ENCODE results near the gene MKI67. TPM values are rescaled to one million over a fixed set of nuclear protein-coding genes. Genes with fewer than 3 reads are reported as not detected.

The MKI67 gene
- total RNA-seq, 1 donor: 2.5 TPM

DNA sequence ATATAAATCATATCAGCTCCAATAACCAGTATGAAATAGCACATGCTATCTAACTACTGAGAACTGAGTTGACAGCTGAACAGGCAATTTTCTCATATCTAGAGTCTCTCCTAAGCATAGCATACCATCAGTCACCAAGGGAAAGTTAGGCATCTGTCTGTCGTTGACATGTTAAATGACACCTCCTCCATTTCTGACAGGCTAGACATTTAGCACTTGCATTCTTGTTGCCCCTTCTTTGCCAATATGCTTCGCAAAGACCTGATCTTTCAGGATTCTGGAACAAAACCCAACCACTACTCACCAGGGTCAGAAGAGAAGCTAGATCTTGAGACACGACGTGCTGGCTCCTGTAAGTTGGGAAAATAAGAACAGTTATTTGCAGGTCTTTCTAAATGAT lies 10.0 kb downstream of the MKI67 start:
- H3K9me3 ChIP-seq (ENCODE audit: low read depth, low read length): no peaks in the 10 kb centered on the region
- H4K20me1 ChIP-seq (ENCODE audit: insufficient read depth, low read length): no peaks in the 10 kb centered on the region
- H3K27ac ChIP-seq (ENCODE audit: low read depth, low read length): no peak overlapping the region
- H2AFZ ChIP-seq (ENCODE audit: low read length): no peak overlapping the region
- no peak overlapping the region for H3K4me2 ChIP-seq (ENCODE audit: insufficient read depth, low read length)
- H3K79me2 ChIP-seq (ENCODE audit: insufficient read depth, low read length): peaks cover 36% of the 10 kb centered on the region
- DNase-seq (ENCODE audit: insufficient read length, low spot score, missing footprints): no peak
- TF ChIP-seq, protein P1, sequence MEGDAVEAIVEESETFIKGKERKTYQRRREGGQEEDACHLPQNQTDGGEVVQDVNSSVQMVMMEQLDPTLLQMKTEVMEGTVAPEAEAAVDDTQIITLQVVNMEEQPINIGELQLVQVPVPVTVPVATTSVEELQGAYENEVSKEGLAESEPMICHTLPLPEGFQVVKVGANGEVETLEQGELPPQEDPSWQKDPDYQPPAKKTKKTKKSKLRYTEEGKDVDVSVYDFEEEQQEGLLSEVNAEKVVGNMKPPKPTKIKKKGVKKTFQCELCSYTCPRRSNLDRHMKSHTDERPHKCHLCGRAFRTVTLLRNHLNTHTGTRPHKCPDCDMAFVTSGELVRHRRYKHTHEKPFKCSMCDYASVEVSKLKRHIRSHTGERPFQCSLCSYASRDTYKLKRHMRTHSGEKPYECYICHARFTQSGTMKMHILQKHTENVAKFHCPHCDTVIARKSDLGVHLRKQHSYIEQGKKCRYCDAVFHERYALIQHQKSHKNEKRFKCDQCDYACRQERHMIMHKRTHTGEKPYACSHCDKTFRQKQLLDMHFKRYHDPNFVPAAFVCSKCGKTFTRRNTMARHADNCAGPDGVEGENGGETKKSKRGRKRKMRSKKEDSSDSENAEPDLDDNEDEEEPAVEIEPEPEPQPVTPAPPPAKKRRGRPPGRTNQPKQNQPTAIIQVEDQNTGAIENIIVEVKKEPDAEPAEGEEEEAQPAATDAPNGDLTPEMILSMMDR (IDR thresholded peaks at IDR 0.05; ENCODE audit: extremely low read depth, low read depth, low read length): no peak
- H3K4me3 ChIP-seq (ENCODE audit: insufficient read depth, low read length): no peak overlapping the region
- no peaks in the 10 kb centered on the region for H3K27me3 ChIP-seq (ENCODE audit: insufficient read depth, low read length)
- peaks cover 44% of the 10 kb centered on the region for H3K36me3 ChIP-seq (ENCODE audit: insufficient read depth, low read length)
- H3K4me1 ChIP-seq (ENCODE audit: insufficient read depth, low read length): peaks cover 3% of the 10 kb centered on the region

- peaks cover 52% of the 10 kb centered on the region for H3K36me3 ChIP-seq (ENCODE audit: insufficient read depth, low read length)
Measured at GRCh38 chr10:128115356-128115755, 10.9 kb downstream of the MKI67 start.

GRCh38 chr10:128114901-128115300 lies 11.3 kb downstream of the MKI67 start:
- Histone ChIP-seq H4K20me1 (ENCODE audit: insufficient read depth, low read length) (no peaks in the 10 kb centered on the region), H3K36me3 (ENCODE audit: insufficient read depth, low read length) (peaks cover 56% of the 10 kb centered on the region), H3K27ac (ENCODE audit: low read depth, low read length) (no peak overlapping the region), H2AFZ (ENCODE audit: low read length) (no peak overlapping the region), H3K27me3 (ENCODE audit: insufficient read depth, low read length) (no peaks in the 10 kb centered on the region), H3K4me3 (ENCODE audit: insufficient read depth, low read length) (no peak overlapping the region), H3K4me2 (ENCODE audit: insufficient read depth, low read length) (no peak overlapping the region), H3K9me3 (ENCODE audit: low read depth, low read length) (no peaks in the 10 kb centered on the region), H3K4me1 (ENCODE audit: insufficient read depth, low read length) (no peaks in the 10 kb centered on the region), H3K79me2 (ENCODE audit: insufficient read depth, low read length) (peaks cover 24% of the 10 kb centered on the region)
- no peak for DNase-seq (ENCODE audit: insufficient read length, low spot score, missing footprints)
- TF ChIP-seq, protein P1 (IDR thresholded peaks at IDR 0.05; ENCODE audit: extremely low read depth, low read depth, low read length): no peak

More at GRCh38 chr10:128115356-128115755, 10.9 kb downstream of the MKI67 start:
- no peak for DNase-seq (ENCODE audit: insufficient read length, low spot score, missing footprints)
- Histone ChIP-seq H3K27ac (ENCODE audit: low read depth, low read length) (no peak overlapping the region), H3K4me2 (ENCODE audit: insufficient read depth, low read length) (no peak overlapping the region), H3K4me1 (ENCODE audit: insufficient read depth, low read length) (no peaks in the 10 kb centered on the region), H4K20me1 (ENCODE audit: insufficient read depth, low read length) (no peaks in the 10 kb centered on the region), H3K4me3 (ENCODE audit: insufficient read depth, low read length) (no peak overlapping the region), H2AFZ (ENCODE audit: low read length) (no peak overlapping the region), H3K9me3 (ENCODE audit: low read depth, low read length) (no peaks in the 10 kb centered on the region), H3K27me3 (ENCODE audit: insufficient read depth, low read length) (no peaks in the 10 kb centered on the region), H3K79me2 (ENCODE audit: insufficient read depth, low read length) (peaks cover 28% of the 10 kb centered on the region)
- TF ChIP-seq, protein P1 (IDR thresholded peaks at IDR 0.05; ENCODE audit: extremely low read depth, low read depth, low read length): no peak

GRCh38 chr10:128113026-128113425 lies 13.2 kb downstream of the MKI67 start:
- H3K79me2 ChIP-seq (ENCODE audit: insufficient read depth, low read length): peaks cover 17% of the 10 kb centered on the region
- H3K27ac ChIP-seq (ENCODE audit: low read depth, low read length): no peak overlapping the region
- no peak overlapping the region for H2AFZ ChIP-seq (ENCODE audit: low read length)
- TF ChIP-seq, protein P1 (IDR thresholded peaks at IDR 0.05; ENCODE audit: extremely low read depth, low read depth, low read length): no peak
- peaks cover 73% of the 10 kb centered on the region for H3K36me3 ChIP-seq (ENCODE audit: insufficient read depth, low read length)
- H3K27me3 ChIP-seq (ENCODE audit: insufficient read depth, low read length): no peaks in the 10 kb centered on the region
- H3K4me1 ChIP-seq (ENCODE audit: insufficient read depth, low read length): no peaks in the 10 kb centered on the region
- H3K4me3 ChIP-seq (ENCODE audit: insufficient read depth, low read length): no peak overlapping the region
- H3K4me2 ChIP-seq (ENCODE audit: insufficient read depth, low read length): no peak overlapping the region
- H3K9me3 ChIP-seq (ENCODE audit: low read depth, low read length): no peaks in the 10 kb centered on the region
- no peaks in the 10 kb centered on the region for H4K20me1 ChIP-seq (ENCODE audit: insufficient read depth, low read length)
- DNase-seq (ENCODE audit: insufficient read length, low spot score, missing footprints): no peak

Data from osteoblast (primary cell).